ENCODE data around the gene DOCK2. TPM values are rescaled to one million over a fixed set of nuclear protein-coding genes. Genes with fewer than 3 reads are reported as not detected.

Gene DOCK2
- total RNA-seq, 4 donors from 2014 or later = 2.3 to 11.2 (median 3.2) TPM

- no peak for DNase-seq (ENCODE audit: low spot score in 2 of 2)
- TF ChIP-seq POLR2AphosphoS5 (IDR thresholded peaks at IDR 0.05) = no peak
- no peak for TF ChIP-seq POLR2A (IDR thresholded peaks at IDR 0.05)
- TF ChIP-seq EP300 (IDR thresholded peaks at IDR 0.05) = no peak
- no peak for TF ChIP-seq CTCF (IDR thresholded peaks at IDR 0.05)
- Histone ChIP-seq H3K4me3 (no peak overlapping the region), H3K9me3 (no peaks in the 10 kb centered on the region), H3K36me3 (no peaks in the 10 kb centered on the region), H3K27me3 (peaks cover 5% of the 10 kb centered on the region), H3K27ac (no peak overlapping the region), H3K4me1 (peaks cover 4% of the 10 kb centered on the region)
- 70% methylated on average over 6 of the region's 6 CpGs for WGBS
These were observed 337.2 kb downstream of the DOCK2 start for GRCh38 chr5:169974121-169974770.

GRCh38 chr5:169978714-169979113, 341.6 kb downstream of the DOCK2 start:
- no peak for DNase-seq (ENCODE audit: low spot score in 2 of 2)
- Histone ChIP-seq H3K9me3 (no peaks in the 10 kb centered on the region), H3K27me3 (peaks cover 5% of the 10 kb centered on the region), H3K4me1 (peaks cover 10% of the 10 kb centered on the region), H3K27ac (no peak overlapping the region), H3K4me3 (no peak overlapping the region), H3K36me3 (no peaks in the 10 kb centered on the region)
- 43% methylated on average over 7 of the region's 7 CpGs for WGBS
- TF ChIP-seq POLR2AphosphoS5 (IDR thresholded peaks at IDR 0.05) (no peak), POLR2A (IDR thresholded peaks at IDR 0.05) (no peak)

GRCh38 chr5:169979871-169980270, 342.8 kb downstream of the DOCK2 start:
- Histone ChIP-seq H3K27me3 (peaks cover 5% of the 10 kb centered on the region), H3K4me1 (peaks cover 10% of the 10 kb centered on the region), H3K4me3 (peak overlapping the region; percentile 20), H3K36me3 (no peaks in the 10 kb centered on the region), H3K9me3 (no peaks in the 10 kb centered on the region), H3K27ac (no peak overlapping the region)
- TF ChIP-seq POLR2AphosphoS5 (IDR thresholded peaks at IDR 0.05) = no peak
- DNase-seq (ENCODE audit: low spot score in 2 of 2) = no peak
- 31% methylated on average over 3 of the region's 3 CpGs for WGBS

- DNase-seq (ENCODE audit: low spot score in 2 of 2) = peak; percentile 75 to 81
- Histone ChIP-seq H3K4me1 (peaks cover 10% of the 10 kb centered on the region), H3K36me3 (no peaks in the 10 kb centered on the region), H3K9me3 (no peaks in the 10 kb centered on the region), H3K4me3 (peak within 1 kb of the TSS; percentile 20), H3K27me3 (peaks cover 5% of the 10 kb centered on the region), H3K27ac (no peak within 1 kb of the TSS)
- TF ChIP-seq POLR2A (IDR thresholded peaks at IDR 0.05) = no peak
- peak in 1 of 2 donors; percentile 57 for TF ChIP-seq CTCF (IDR thresholded peaks at IDR 0.05)
- 14% methylated on average over 11 of the region's 11 CpGs for WGBS
These were observed 343.5 kb downstream of the DOCK2 start, which contains the start of gene INSYN2B for GRCh38 chr5:169980418-169981053. Gene INSYN2B (minus strand): TSS chr5:169980495. CDS start chr5:169883898, 96,597 bp downstream.

GRCh38 chr5:169988206-169988605, 351.1 kb downstream of the DOCK2 start:
- H3K9me3 ChIP-seq = no peaks in the 10 kb centered on the region
- no peaks in the 10 kb centered on the region for H3K36me3 ChIP-seq
- no peaks in the 10 kb centered on the region for H3K27me3 ChIP-seq
- WGBS = 91% methylated on average over 4 of the region's 4 CpGs
- DNase-seq (ENCODE audit: low spot score in 2 of 2) = no peak
- TF ChIP-seq POLR2A (IDR thresholded peaks at IDR 0.05) (no peak), EP300 (IDR thresholded peaks at IDR 0.05) (no peak), POLR2AphosphoS5 (IDR thresholded peaks at IDR 0.05) (no peak), CTCF (IDR thresholded peaks at IDR 0.05) (no peak)
- H3K27ac ChIP-seq = no peak overlapping the region
- H3K4me3 ChIP-seq = no peak overlapping the region
- no peaks in the 10 kb centered on the region for H3K4me1 ChIP-seq

- 88% methylated on average over 1 of the region's 1 CpG for WGBS
- H3K36me3 ChIP-seq = no peaks in the 10 kb centered on the region
- no peak for DNase-seq (ENCODE audit: low spot score in 2 of 2)
- H3K4me1 ChIP-seq = no peaks in the 10 kb centered on the region
- TF ChIP-seq POLR2A (IDR thresholded peaks at IDR 0.05) (no peak), POLR2AphosphoS5 (IDR thresholded peaks at IDR 0.05) (no peak), CTCF (IDR thresholded peaks at IDR 0.05) (no peak), EP300 (IDR thresholded peaks at IDR 0.05) (no peak)
- H3K4me3 ChIP-seq = no peak overlapping the region
- no peaks in the 10 kb centered on the region for H3K9me3 ChIP-seq
- no peak overlapping the region for H3K27ac ChIP-seq
- H3K27me3 ChIP-seq = peaks cover 5% of the 10 kb centered on the region
These were observed 351.9 kb downstream of the DOCK2 start for GRCh38 chr5:169988947-169989346.
